GM13976 (cell line): Measurements from ENCODE around the gene GTF2F2.
"Not testable (repeated sequence)": the region's sequence is repeated elsewhere in the genome, so short reads cannot be mapped to it uniquely, and the experiment has no call there.

Experiments used
- DNase-seq: peaks from one replicate; pipeline ENCODE4 v3.0.0; 2012; ENCODE audit warnings: low spot score
- CTCF ChIP-seq: IDR thresholded peaks from 2 replicates; pipeline ENCODE4 v1.5.1; 2012; ENCODE audit warnings: borderline replicate concordance, mild to moderate bottlenecking; ENCODE audit not compliant: insufficient read depth; ENCODE audit errors: extremely low read depth, missing control alignments, control extremely low read depth
- in situ Hi-C: fragments of 300-500 bp; cut with MboI; formaldehyde crosslinking; loops from one replicate; pipeline ENCODE4 v1.12.0; 2022; ENCODE audit warnings: low sequenced_read_pairs, mixed read lengths, inconsistent platforms; ENCODE audit not compliant: unreplicated experiment

GTF2F2 gene

GRCh38 chr13:45297456-45298205, 177.3 kb downstream of the GTF2F2 start:
- DNase-seq, result no peak
- no peak for TF ChIP-seq CTCF
- in situ Hi-C loops, result loop anchor here (25.0 kb wide), 1 partner anchor 835 kb away; no protein-coding TSS in a partner anchor

- in situ Hi-C loops, result loop anchor here (25.0 kb wide), 1 partner anchor 836 kb away; no protein-coding TSS in a partner anchor
- no peak for DNase-seq
- TF ChIP-seq CTCF, result no peak
Measured at GRCh38 chr13:45298206-45298505, 177.8 kb downstream of the GTF2F2 start.

- DNase-seq, result not testable (repeated sequence)
- in situ Hi-C loops, result loop anchor here (25.0 kb wide), 1 partner anchor 836 kb away; no protein-coding TSS in a partner anchor
Measured at GRCh38 chr13:45298550-45298949, 178.2 kb downstream of the GTF2F2 start.

- DNase-seq, result no peak
- TF ChIP-seq CTCF, result no peak
- in situ Hi-C loops, result loop anchor here (25.0 kb wide), 1 partner anchor 837 kb away; no protein-coding TSS in a partner anchor
Measured at GRCh38 chr13:45299194-45299593, 178.9 kb downstream of the GTF2F2 start.

- in situ Hi-C loops, result loop anchor here (5.0 kb wide), 1 partner anchor 253 kb away; no protein-coding TSS in a partner anchor
- no peak for TF ChIP-seq CTCF
- no peak for DNase-seq
Measured at GRCh38 chr13:45300190-45300985, 180.1 kb downstream of the GTF2F2 start.

- in situ Hi-C loops, result loop anchor here (5.0 kb wide), 1 partner anchor 254 kb away; no protein-coding TSS in a partner anchor
- no peak for DNase-seq
- TF ChIP-seq CTCF, result no peak
Measured at GRCh38 chr13:45301263-45301662, 181.0 kb downstream of the GTF2F2 start.

- TF ChIP-seq CTCF, result no peak
- in situ Hi-C loops, result loop anchor here (5.0 kb wide), 1 partner anchor 255 kb away; no protein-coding TSS in a partner anchor
- no peak for DNase-seq
Measured at GRCh38 chr13:45302507-45302906, 182.2 kb downstream of the GTF2F2 start.
